Islet of Langerhans (tissue), 1 donor: ENCODE results near the gene WARS2.

Experiments used
- FAIRE-seq: peaks from one replicate; lab custom pipeline; 2011; peaks lifted over from hg19 to GRCh38; lab: Jason Lieb, UNC

The WARS2 gene

GRCh38 chr1:119081700-119082099 lies 58.8 kb downstream of the WARS2 start:
- FAIRE-seq = no peak

- FAIRE-seq = no peak
Measured at GRCh38 chr1:119081267-119081666, 59.2 kb downstream of the WARS2 start.

- no peak for FAIRE-seq
Measured at GRCh38 chr1:119080586-119080985, 59.9 kb downstream of the WARS2 start.

- no peak for FAIRE-seq
Measured at GRCh38 chr1:119079881-119080280, 60.6 kb downstream of the WARS2 start.

GRCh38 chr1:119075614-119076013 lies 64.8 kb downstream of the WARS2 start:
- no peak for FAIRE-seq

GRCh38 chr1:119071321-119071720 lies 69.1 kb downstream of the WARS2 start:
- FAIRE-seq = no peak

- FAIRE-seq = no peak
Measured at GRCh38 chr1:119069682-119070081, 70.8 kb downstream of the WARS2 start.

GRCh38 chr1:119068427-119068826 lies 72.0 kb downstream of the WARS2 start:
- FAIRE-seq = no peak

- no peak for FAIRE-seq
Measured at GRCh38 chr1:119061700-119062099, 78.8 kb downstream of the WARS2 start.

- FAIRE-seq = no peak
Measured at GRCh38 chr1:119055568-119055967, 84.9 kb downstream of the WARS2 start.

GRCh38 chr1:119053917-119054316 lies 86.5 kb downstream of the WARS2 start:
- no peak for FAIRE-seq

- no peak for FAIRE-seq
Measured at GRCh38 chr1:119052267-119052666, 88.2 kb downstream of the WARS2 start.

GRCh38 chr1:119048624-119049404 lies 91.6 kb downstream of the WARS2 start:
- no peak for FAIRE-seq

GRCh38 chr1:119046785-119047438 lies 93.5 kb downstream of the WARS2 start:
- no peak for FAIRE-seq

GRCh38 chr1:119046429-119046784 lies 94.0 kb downstream of the WARS2 start:
- FAIRE-seq = no peak

GRCh38 chr1:119045096-119045746 lies 95.2 kb downstream of the WARS2 start:
- FAIRE-seq = no peak

- FAIRE-seq = no peak
Measured at GRCh38 chr1:119040906-119041305, 99.5 kb downstream of the WARS2 start.

- no peak for FAIRE-seq
Measured at GRCh38 chr1:119040489-119040888, 100.0 kb downstream of the WARS2 start.

GRCh38 chr1:119038363-119038762 lies 102.1 kb downstream of the WARS2 start:
- no peak for FAIRE-seq

- no peak for FAIRE-seq
Measured at GRCh38 chr1:119034359-119034758, 106.1 kb downstream of the WARS2 start.

- FAIRE-seq = no peak
Measured at GRCh38 chr1:119032986-119033385, 107.5 kb downstream of the WARS2 start.

GRCh38 chr1:119027759-119028158 lies 112.7 kb downstream of the WARS2 start:
- no peak for FAIRE-seq

GRCh38 chr1:119026956-119027355 lies 113.5 kb downstream of the WARS2 start:
- FAIRE-seq = no peak

GRCh38 chr1:119015547-119015946 lies 124.9 kb downstream of the WARS2 start:
- FAIRE-seq = no peak
